ENCODE results near the gene APOL5. TPM values are rescaled to one million over a fixed set of nuclear protein-coding genes. Genes with fewer than 3 reads are reported as not detected.

Gene APOL5
- total and polyA plus RNA-seq, 10 of the 15 experiments (the other 5 are each of a cell fraction or from before 2014, with no cell fraction given) = not detected

DNA sequence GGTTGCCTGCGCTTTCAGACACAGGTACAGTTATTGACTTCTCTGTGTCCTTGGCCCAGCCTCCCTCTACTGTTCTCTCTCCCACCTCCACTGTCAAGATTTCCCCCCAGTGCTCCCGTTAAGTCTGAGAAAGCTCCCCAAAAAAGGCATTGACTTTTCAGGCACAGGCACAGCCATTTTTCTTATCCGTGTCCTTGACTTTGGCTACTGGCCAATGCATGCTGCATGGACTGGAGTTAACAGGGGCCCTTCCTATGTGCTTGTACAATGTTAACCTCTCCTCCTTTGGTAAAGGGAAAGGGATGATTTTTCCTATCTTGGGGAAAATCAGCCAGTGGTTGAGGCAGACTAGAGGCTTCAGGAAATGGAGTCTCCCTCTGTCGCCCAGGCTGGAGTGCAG is 4.3 kb downstream of the APOL5 start:
- Histone ChIP-seq H3K9me3 (replicated peaks; ENCODE audit: control insufficient read depth, insufficient read depth, low read length) (no peaks in the 10 kb centered on the region), H4K20me1 (ENCODE audit: control insufficient read depth, insufficient read depth) (no peaks in the 10 kb centered on the region), H3K27ac (ENCODE audit: control insufficient read depth, insufficient read depth) (no peak overlapping the region), H3K27me3 (replicated peaks in 1 of 2; ENCODE audit: control insufficient read depth in 2 of 2, insufficient read depth in 2 of 2, low read length in 1 of 2) (peaks cover 0 to 2% of the 10 kb centered on the region in 2 experiments; a peak in 1 of 4 replicates), H3K4me3 (no peak overlapping the region), H3K36me3 (ENCODE audit: control insufficient read depth in 2 of 2, insufficient read depth in 2 of 2, low read length in 1 of 2) (no peaks in the 10 kb centered on the region), H3K4me1 (ENCODE audit: control insufficient read depth, insufficient read depth, low read length) (no peaks in the 10 kb centered on the region), H3K79me2 (ENCODE audit: control insufficient read depth, insufficient read depth, low read length) (no peaks in the 10 kb centered on the region), H3K4me2 (ENCODE audit: control insufficient read depth, insufficient read depth) (no peak overlapping the region), H3K9ac (ENCODE audit: control insufficient read depth, insufficient read depth, low read length) (no peak overlapping the region), H2AFZ (ENCODE audit: control insufficient read depth, low read depth, low read length) (no peak overlapping the region)
- ChIA-PET POLR2A (no interaction called here), RAD21 (ENCODE audit: unreplicated experiment) (no interaction called here), SMC1A (ENCODE audit: uncharacterized antibody, unreplicated experiment) (no interaction called here), CTCF (no interaction called here)
- FAIRE-seq = no peak
- no TSS peak for BruUV-seq (replicated peaks)
- TF ChIP-seq, protein P1, sequence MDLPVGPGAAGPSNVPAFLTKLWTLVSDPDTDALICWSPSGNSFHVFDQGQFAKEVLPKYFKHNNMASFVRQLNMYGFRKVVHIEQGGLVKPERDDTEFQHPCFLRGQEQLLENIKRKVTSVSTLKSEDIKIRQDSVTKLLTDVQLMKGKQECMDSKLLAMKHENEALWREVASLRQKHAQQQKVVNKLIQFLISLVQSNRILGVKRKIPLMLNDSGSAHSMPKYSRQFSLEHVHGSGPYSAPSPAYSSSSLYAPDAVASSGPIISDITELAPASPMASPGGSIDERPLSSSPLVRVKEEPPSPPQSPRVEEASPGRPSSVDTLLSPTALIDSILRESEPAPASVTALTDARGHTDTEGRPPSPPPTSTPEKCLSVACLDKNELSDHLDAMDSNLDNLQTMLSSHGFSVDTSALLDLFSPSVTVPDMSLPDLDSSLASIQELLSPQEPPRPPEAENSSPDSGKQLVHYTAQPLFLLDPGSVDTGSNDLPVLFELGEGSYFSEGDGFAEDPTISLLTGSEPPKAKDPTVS (IDR thresholded peaks at IDR 0.05; ENCODE audit: low read depth, low read length) = no peak
- TF ChIP-seq SMAD5 (IDR thresholded peaks at IDR 0.05; ENCODE audit: low read depth) (no peak), MTA2 (IDR thresholded peaks at IDR 0.05; ENCODE audit: low read depth) (no peak), NFYA (IDR thresholded peaks at IDR 0.05; ENCODE audit: borderline replicate concordance, low read depth, low read length) (no peak), NFIC (IDR thresholded peaks at IDR 0.05; ENCODE audit: low read depth, low read length) (no peak), RELA (IDR thresholded peaks at IDR 0.05; ENCODE audit: borderline replicate concordance, partially characterized antibody) (no peak), RAD21 (IDR thresholded peaks at IDR 0.05; ENCODE audit: insufficient read depth, low read depth, low read length) (no peak), MEF2B (IDR thresholded peaks at IDR 0.05; ENCODE audit: partially characterized antibody, poor library complexity, severe bottlenecking) (no peak), TCF3 (IDR thresholded peaks at IDR 0.05; ENCODE audit: borderline replicate concordance, insufficient read depth, low read depth, low read length) (no peak), ATF7 (IDR thresholded peaks at IDR 0.05; ENCODE audit: low read depth) (no peak)
- TF ChIP-seq, protein P2, sequence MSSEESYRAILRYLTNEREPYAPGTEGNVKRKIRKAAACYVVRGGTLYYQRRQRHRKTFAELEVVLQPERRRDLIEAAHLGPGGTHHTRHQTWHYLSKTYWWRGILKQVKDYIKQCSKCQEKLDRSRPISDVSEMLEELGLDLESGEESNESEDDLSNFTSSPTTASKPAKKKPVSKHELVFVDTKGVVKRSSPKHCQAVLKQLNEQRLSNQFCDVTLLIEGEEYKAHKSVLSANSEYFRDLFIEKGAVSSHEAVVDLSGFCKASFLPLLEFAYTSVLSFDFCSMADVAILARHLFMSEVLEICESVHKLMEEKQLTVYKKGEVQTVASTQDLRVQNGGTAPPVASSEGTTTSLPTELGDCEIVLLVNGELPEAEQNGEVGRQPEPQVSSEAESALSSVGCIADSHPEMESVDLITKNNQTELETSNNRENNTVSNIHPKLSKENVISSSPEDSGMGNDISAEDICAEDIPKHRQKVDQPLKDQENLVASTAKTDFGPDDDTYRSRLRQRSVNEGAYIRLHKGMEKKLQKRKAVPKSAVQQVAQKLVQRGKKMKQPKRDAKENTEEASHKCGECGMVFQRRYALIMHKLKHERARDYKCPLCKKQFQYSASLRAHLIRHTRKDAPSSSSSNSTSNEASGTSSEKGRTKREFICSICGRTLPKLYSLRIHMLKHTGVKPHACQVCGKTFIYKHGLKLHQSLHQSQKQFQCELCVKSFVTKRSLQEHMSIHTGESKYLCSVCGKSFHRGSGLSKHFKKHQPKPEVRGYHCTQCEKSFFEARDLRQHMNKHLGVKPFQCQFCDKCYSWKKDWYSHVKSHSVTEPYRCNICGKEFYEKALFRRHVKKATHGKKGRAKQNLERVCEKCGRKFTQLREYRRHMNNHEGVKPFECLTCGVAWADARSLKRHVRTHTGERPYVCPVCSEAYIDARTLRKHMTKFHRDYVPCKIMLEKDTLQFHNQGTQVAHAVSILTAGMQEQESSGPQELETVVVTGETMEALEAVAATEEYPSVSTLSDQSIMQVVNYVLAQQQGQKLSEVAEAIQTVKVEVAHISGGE (CRISPR knock-in tag; IDR thresholded peaks at IDR 0.05) = no peak
- TF ChIP-seq, protein P3, sequence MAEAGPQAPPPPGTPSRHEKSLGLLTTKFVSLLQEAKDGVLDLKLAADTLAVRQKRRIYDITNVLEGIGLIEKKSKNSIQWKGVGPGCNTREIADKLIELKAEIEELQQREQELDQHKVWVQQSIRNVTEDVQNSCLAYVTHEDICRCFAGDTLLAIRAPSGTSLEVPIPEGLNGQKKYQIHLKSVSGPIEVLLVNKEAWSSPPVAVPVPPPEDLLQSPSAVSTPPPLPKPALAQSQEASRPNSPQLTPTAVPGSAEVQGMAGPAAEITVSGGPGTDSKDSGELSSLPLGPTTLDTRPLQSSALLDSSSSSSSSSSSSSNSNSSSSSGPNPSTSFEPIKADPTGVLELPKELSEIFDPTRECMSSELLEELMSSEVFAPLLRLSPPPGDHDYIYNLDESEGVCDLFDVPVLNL (IDR thresholded peaks at IDR 0.05; ENCODE audit: low read depth, low read length) = no peak
- TF ChIP-seq, protein P4, sequence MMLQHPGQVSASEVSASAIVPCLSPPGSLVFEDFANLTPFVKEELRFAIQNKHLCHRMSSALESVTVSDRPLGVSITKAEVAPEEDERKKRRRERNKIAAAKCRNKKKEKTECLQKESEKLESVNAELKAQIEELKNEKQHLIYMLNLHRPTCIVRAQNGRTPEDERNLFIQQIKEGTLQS (IDR thresholded peaks at IDR 0.05; ENCODE audit: borderline replicate concordance, extremely low read depth, low read depth, low read length) = no peak
- WGBS (ENCODE audit: insufficient coverage, insufficient replicate concordance, low lambda C conversion rate, missing lambda C conversion rate) = 38% methylated on average over 4 of the region's 4 CpGs
- no peak for DNase-seq (ENCODE audit: low read depth, low spot score)
- intact Hi-C loops (cut with micrococcal nuclease; ENCODE audit: unreplicated experiment) (no loop called here), in situ Hi-C loops (cut with MboI) (no loop called here)
- no peak for ATAC-seq

Measured in GM12878 (cell line).